Measurements from ENCODE around the gene SERINC5.
"Not testable (repeated sequence)": the region's sequence is repeated elsewhere in the genome, so short reads cannot be mapped to it uniquely, and the experiment has no call there.

Gene SERINC5

DNA sequence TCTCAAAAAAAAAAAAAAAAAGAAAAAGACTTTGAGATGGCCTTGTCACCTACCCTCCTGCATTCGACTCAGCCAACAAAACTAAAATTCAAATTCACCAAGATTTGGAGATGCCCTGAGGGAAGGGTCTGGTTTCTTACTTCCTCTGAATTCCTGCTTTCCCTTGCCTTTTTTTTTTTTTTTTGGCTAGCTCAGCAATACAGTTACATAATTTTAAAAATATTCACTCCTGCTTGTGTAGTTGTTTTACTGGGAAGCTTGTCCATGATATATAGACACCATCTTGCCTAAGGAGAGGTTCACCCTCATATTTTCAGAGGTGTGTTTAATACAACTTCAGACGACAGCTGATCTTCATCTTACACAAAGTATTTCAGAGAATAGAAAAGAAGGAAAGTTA is 21.3 kb upstream of the SERINC5 start:
- Mint-ChIP-seq H3K27ac (peak overlapping the region; percentile 16), H3K4me3 (no peak overlapping the region), H3K36me3 (ENCODE audit: low read depth) (no peaks in the 10 kb centered on the region), H3K9me3 (no peaks in the 10 kb centered on the region), H3K27me3 (ENCODE audit: low read depth, poor library complexity) (peaks cover 6% of the 10 kb centered on the region), H3K4me1 (peaks cover 5% of the 10 kb centered on the region)
- TF ChIP-seq, protein P1, sequence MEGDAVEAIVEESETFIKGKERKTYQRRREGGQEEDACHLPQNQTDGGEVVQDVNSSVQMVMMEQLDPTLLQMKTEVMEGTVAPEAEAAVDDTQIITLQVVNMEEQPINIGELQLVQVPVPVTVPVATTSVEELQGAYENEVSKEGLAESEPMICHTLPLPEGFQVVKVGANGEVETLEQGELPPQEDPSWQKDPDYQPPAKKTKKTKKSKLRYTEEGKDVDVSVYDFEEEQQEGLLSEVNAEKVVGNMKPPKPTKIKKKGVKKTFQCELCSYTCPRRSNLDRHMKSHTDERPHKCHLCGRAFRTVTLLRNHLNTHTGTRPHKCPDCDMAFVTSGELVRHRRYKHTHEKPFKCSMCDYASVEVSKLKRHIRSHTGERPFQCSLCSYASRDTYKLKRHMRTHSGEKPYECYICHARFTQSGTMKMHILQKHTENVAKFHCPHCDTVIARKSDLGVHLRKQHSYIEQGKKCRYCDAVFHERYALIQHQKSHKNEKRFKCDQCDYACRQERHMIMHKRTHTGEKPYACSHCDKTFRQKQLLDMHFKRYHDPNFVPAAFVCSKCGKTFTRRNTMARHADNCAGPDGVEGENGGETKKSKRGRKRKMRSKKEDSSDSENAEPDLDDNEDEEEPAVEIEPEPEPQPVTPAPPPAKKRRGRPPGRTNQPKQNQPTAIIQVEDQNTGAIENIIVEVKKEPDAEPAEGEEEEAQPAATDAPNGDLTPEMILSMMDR (IDR thresholded peaks at IDR 0.05): no peak
- no peak for DNase-seq

DNA sequence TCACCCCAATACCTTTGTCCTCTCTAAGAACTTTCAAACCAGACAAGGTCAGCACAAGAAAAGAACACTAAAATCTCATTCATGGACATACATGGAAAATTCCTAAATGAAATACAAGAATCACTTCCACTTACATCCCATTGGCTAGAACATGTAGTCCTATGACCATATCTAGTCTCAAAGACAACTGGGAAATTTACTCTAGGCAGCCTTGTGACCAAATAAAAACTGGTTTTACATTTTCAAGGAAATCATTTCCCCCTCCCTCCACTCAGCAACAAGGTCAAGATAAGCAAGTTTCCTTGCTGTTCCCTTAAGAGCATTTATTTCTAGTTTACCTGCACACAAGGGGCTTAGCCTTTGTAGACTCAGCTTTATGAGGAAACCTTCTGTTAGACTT is 20.3 kb upstream of the SERINC5 start:
- Mint-ChIP-seq H3K9me3 (no peaks in the 10 kb centered on the region), H3K27me3 (ENCODE audit: low read depth, poor library complexity) (peaks cover 4% of the 10 kb centered on the region), H3K36me3 (ENCODE audit: low read depth) (no peaks in the 10 kb centered on the region), H3K27ac (no peak overlapping the region), H3K4me3 (no peak overlapping the region), H3K4me1 (peaks cover 5% of the 10 kb centered on the region)
- TF ChIP-seq, protein P1 (IDR thresholded peaks at IDR 0.05): no peak
- no peak for DNase-seq

DNA sequence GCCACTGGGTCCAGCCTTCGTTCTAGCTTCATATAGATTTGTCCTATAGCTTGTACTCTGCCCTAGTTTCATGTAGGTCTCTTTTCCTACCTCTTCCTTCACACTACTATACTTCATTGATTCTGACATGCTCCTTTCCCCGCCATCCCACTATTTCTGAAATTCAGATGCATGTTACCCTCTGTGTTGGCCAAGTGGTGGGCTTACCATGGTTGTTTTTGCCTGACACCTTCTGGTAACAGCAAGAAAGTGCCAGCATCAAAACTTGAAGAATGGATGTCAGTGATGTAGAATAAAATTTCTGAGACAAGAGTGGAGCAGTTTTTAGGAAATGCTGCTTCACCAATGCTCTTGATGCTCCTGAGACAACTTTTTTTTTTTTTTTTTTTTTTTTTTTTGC is 19.5 kb upstream of the SERINC5 start:
- TF ChIP-seq, protein P1 (IDR thresholded peaks at IDR 0.05): peak; percentile 34
- H3K4me1 Mint-ChIP-seq: peaks cover 6% of the 10 kb centered on the region
- DNase-seq: no peak
- no peaks in the 10 kb centered on the region for H3K36me3 Mint-ChIP-seq (ENCODE audit: low read depth)
- no peak overlapping the region for H3K4me3 Mint-ChIP-seq
- H3K9me3 Mint-ChIP-seq: no peaks in the 10 kb centered on the region
- H3K27me3 Mint-ChIP-seq (ENCODE audit: low read depth, poor library complexity): no peaks in the 10 kb centered on the region
- H3K27ac Mint-ChIP-seq: no peak overlapping the region

DNA sequence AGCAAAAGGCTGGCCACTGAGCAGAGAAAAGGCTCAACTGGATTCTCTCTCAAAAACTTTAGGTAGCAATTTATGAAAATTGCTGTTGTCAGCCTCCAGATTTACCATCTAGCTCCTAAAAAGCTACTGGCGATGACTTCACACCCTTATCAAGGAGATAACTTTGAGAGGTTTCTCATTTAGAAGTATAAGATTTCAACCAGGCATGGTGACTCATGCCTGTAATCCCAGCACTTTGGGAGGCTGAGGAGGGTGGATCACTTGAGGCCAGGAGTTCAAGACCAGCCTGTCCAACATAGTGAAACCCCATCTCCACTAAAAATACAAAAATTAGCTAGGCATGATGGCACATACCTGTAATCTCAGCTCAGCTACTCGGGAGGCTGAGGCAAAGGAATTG is 14.7 kb upstream of the SERINC5 start:
- not testable (repeated sequence) for H3K27me3 Mint-ChIP-seq (ENCODE audit: low read depth, poor library complexity); H3K9me3 Mint-ChIP-seq; H3K36me3 Mint-ChIP-seq (ENCODE audit: low read depth); DNase-seq; H3K4me3 Mint-ChIP-seq
- peak overlapping the region; percentile 21 for H3K27ac Mint-ChIP-seq
- H3K4me1 Mint-ChIP-seq: peaks cover 17% of the 10 kb centered on the region

DNA sequence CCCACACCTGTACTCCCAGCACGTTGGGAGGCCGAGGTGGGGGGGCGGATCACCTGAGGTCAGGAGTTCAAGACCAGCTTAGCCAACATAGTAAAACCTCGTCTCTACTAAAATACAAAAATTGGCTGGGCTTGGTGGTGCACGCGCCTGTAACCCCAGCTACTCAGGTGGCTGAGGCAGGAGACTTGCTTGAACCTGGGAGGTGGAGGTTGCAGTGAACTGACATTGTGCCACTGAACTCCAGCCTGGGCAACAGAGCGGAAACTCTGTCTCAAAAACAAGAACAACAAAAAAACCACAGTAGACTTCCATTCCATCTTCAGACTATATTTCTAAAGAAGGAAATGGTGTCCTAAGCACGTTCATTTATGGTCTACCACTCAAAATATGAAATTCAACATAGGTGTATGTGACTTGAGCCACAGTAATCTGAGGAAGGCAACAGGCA is 14.2 kb upstream of the SERINC5 start:
- Mint-ChIP-seq H3K4me3 (no peak overlapping the region), H3K27me3 (ENCODE audit: low read depth, poor library complexity) (peaks cover 3% of the 10 kb centered on the region), H3K36me3 (ENCODE audit: low read depth) (no peaks in the 10 kb centered on the region), H3K4me1 (peaks cover 13% of the 10 kb centered on the region), H3K27ac (peak overlapping the region; percentile 21), H3K9me3 (no peaks in the 10 kb centered on the region)
- TF ChIP-seq, protein P1 (IDR thresholded peaks at IDR 0.05): no peak
- no peak for DNase-seq

DNA sequence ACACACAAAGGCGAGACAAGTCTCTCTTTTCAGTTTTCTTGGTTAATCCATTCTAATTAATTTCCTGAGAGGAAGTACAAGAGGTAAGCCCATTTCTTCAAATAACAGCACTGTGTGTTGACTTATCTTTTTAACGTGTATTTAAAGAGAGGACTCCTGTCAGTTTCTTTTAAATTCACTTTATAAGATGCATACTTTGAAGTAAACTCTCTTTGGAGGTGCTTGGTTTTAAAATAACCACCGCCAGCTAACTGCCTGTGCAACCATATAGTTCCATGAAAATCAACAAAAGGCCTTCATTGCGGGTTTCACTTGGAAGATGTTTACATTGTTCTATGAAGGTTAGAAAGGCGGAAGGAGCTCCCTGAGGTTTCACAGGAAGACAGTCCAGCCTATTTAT is 13.1 kb upstream of the SERINC5 start:
- H3K9me3 Mint-ChIP-seq: no peaks in the 10 kb centered on the region
- TF ChIP-seq, protein P1 (IDR thresholded peaks at IDR 0.05): no peak
- peaks cover 3% of the 10 kb centered on the region for H3K27me3 Mint-ChIP-seq (ENCODE audit: low read depth, poor library complexity)
- H3K36me3 Mint-ChIP-seq (ENCODE audit: low read depth): no peaks in the 10 kb centered on the region
- peaks cover 13% of the 10 kb centered on the region for H3K4me1 Mint-ChIP-seq
- no peak overlapping the region for H3K4me3 Mint-ChIP-seq
- H3K27ac Mint-ChIP-seq: peak overlapping the region; percentile 91
- DNase-seq: no peak
